Prostate gland (tissue), 2 donors: ENCODE results near the gene RAET1L. TPM values are rescaled to one million over a fixed set of nuclear protein-coding genes. Genes with fewer than 3 reads are reported as not detected.

Source experiments
- DNase-seq: peaks from one replicate; pipeline ENCODE4 v3.0.0-alpha.2; 2019; ENCODE audit warnings: low spot score
- H3K27ac ChIP-seq, 2 donors: fragments of 200-600 bp; sonication (generic); 2 replicates each; pipeline ENCODE4 v1.5.1; 2017 to 2019
- H3K27me3 ChIP-seq: fragments of 200-600 bp; sonication (generic); replicated peaks from 2 replicates; pipeline ENCODE4 v1.5.1; 2019; ENCODE audit not compliant: insufficient read depth
- H3K36me3 ChIP-seq, 2 donors: fragments of 200-600 bp; sonication (generic); 1 replicate in 1 of 2; 2 replicates in 1 of 2; pipeline versions ENCODE4 v1.5.1 to v1.8.1; 2017 to 2019
- H3K4me1 ChIP-seq: fragments of 200-600 bp; sonication (generic); replicated peaks from 2 replicates; pipeline ENCODE4 v1.5.1; 2019
- H3K4me3 ChIP-seq, 2 donors: fragments of 200-600 bp; sonication (generic); 2 replicates each; pipeline ENCODE4 v1.5.1; 2017 to 2019
- H3K9me3 ChIP-seq: fragments of 200-600 bp; sonication (generic); 2 replicates; pipeline ENCODE4 v1.5.1; 2017
- CTCF ChIP-seq, 4 experiments: fragments of 200-600 bp in 2 of 4; fragments of 450-650 bp in 2 of 4; sonication (generic) in 2 of 4; IDR thresholded peaks; 1 replicate in 3 of 4; 2 replicates in 1 of 4; pipeline ENCODE4 v1.5.1; 2016 to 2019; ENCODE audit warnings: antibody characterized with exemption in 4 of 4, mild to moderate bottlenecking in 2 of 4, moderate library complexity in 2 of 4
- POLR2A ChIP-seq: fragments of 450-650 bp; IDR thresholded peaks from one replicate; pipeline ENCODE4 v1.6.1; 2016; ENCODE audit warnings: antibody characterized with exemption, mild to moderate bottlenecking
- POLR2AphosphoS5 ChIP-seq: sonication (generic); formaldehyde crosslinking; IDR thresholded peaks from one replicate; pipeline ENCODE4 v1.6.1; 2017; ENCODE audit warnings: antibody characterized with exemption
- WGBS: methylation state at CpG from one replicate; pipeline ENCODE4 v1.1.5; 2018; 5-methylcytosine and 5-hydroxymethylcytosine counted together
- intact Hi-C: fragments of 100-400 bp; cut with DNase I; formaldehyde crosslinking; loops from one replicate; pipeline ENCODE4 v1.14.2; 2022
- total RNA-seq, 2 donors: library from RNA; depleted of rRNA; stranded (reverse); fragments of >200 nt; gene quantifications; one replicate each; pipeline ENCODE4 v1.1.0, GENCODE V29; 2016

The RAET1L gene
- total RNA-seq, 2 donors from 2014 or later: not detected

DNA sequence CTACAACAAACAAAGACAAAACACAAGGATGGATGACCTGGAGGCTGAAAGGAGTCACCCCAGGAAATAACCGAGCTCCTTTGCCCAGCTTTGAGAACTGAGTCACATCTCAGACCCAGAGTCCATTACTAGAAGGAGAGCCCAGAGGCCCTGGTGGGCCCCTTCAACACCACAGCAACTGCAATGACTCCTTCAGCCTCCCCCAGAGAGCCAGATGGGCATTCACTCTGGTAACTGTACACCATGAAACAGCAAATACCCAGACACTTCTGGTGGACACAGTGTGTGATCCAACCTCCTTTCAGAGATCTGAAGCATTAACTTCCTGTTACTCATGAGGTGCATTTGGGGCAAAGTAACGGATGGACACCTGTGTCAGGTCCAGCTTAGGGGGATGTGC lies 22.6 kb downstream of the RAET1L start:
- H3K27ac ChIP-seq: no peak overlapping the region
- no peaks in the 10 kb centered on the region for H3K36me3 ChIP-seq
- 93% methylated on average over 2 of the region's 2 CpGs for WGBS
- TF ChIP-seq CTCF (IDR thresholded peaks at IDR 0.05): no peak
- no peak for TF ChIP-seq POLR2AphosphoS5
- TF ChIP-seq POLR2A: no peak
- intact Hi-C loops: no loop called here
- no peak for DNase-seq
- H3K4me1 ChIP-seq: no peaks in the 10 kb centered on the region
- no peaks in the 10 kb centered on the region for H3K9me3 ChIP-seq
- no peaks in the 10 kb centered on the region for H3K27me3 ChIP-seq
- H3K4me3 ChIP-seq: no peak overlapping the region

DNA sequence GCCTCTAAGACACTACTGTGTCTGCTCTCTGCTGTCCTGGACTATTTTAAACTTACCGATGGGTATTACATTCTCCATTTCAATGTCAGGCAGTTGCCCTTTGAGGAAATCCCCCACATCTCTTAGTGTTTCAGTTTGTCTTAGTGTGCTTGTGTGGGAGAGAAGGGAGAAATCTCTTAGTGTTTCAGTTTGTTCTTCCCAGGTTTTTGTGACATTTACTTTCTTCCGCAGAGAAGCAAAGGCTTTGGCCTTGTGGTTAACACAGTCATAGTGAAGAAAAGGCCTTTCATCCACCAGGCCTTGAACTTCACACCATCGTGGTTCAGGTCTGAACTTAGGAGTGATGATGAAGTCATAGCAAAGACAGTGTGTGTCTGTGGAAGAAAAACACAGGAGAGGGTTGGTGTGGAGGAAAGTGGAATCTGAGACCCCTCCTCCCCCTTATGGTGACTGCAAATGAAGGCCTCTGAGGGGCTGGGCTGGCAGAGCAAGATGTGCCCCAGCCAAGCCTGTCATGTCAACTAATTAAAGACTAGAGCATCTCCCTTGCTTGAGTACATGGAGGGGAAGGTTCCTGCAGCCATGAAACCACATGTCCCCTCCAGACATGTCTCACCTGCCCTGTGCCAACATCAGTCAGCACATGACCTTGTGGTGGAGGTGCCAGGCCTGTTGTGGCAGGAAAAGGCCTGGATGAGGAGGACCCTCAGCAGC lies 23.9 kb downstream of the RAET1L start:
- H3K27ac ChIP-seq: no peak overlapping the region
- no peaks in the 10 kb centered on the region for H3K27me3 ChIP-seq
- WGBS: 82% methylated on average over 3 of the region's 3 CpGs
- H3K4me1 ChIP-seq: no peaks in the 10 kb centered on the region
- no peak overlapping the region for H3K4me3 ChIP-seq
- TF ChIP-seq POLR2AphosphoS5: no peak
- no peak for TF ChIP-seq POLR2A
- no peak for TF ChIP-seq CTCF (IDR thresholded peaks at IDR 0.05)
- no peak for DNase-seq
- intact Hi-C loops: no loop called here
- H3K36me3 ChIP-seq: no peaks in the 10 kb centered on the region
- no peaks in the 10 kb centered on the region for H3K9me3 ChIP-seq

- intact Hi-C loops: no loop called here
- WGBS: 88% methylated on average over 2 of the region's 2 CpGs
Measured at GRCh38 chr6:149999636-150000035, 25.7 kb downstream of the RAET1L start.

DNA sequence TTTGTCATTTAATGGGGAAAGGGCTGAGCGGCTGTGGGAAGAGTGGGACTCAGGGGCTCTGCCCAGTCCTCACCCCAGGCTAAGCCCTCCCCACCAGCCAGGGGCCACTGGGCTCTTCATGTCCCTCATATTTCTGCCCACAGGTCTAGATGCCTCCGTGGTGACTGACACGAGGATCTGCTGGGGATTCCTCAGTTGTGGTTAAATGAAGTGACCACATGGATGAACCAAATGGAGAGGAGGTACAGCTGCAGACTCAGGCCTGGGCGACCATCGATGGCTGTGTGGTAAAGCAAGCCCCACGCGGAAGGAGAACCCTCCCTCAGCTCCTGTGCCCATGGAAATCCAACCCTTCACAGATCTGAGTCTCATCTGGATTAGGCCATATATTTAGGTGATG lies 29.4 kb downstream of the RAET1L start:
- Histone ChIP-seq H3K4me1 (peaks cover 1% of the 10 kb centered on the region), H3K4me3 (no peak overlapping the region)

More at GRCh38 chr6:149999636-150000035, 25.7 kb downstream of the RAET1L start:
- TF ChIP-seq CTCF (IDR thresholded peaks at IDR 0.05): no peak
- TF ChIP-seq POLR2AphosphoS5: no peak
- no peak for TF ChIP-seq POLR2A
- Histone ChIP-seq H3K9me3 (no peaks in the 10 kb centered on the region), H3K4me3 (no peak overlapping the region), H3K36me3 (no peaks in the 10 kb centered on the region), H3K27me3 (no peaks in the 10 kb centered on the region), H3K27ac (no peak overlapping the region), H3K4me1 (no peaks in the 10 kb centered on the region)
- no peak for DNase-seq

More for the DNA sequence above, 29.4 kb downstream of the RAET1L start:
- intact Hi-C loops: no loop called here
- no peak overlapping the region for H3K27ac ChIP-seq
- no peaks in the 10 kb centered on the region for H3K9me3 ChIP-seq
- H3K27me3 ChIP-seq: peaks cover 5% of the 10 kb centered on the region
- H3K36me3 ChIP-seq: no peaks in the 10 kb centered on the region
- WGBS: 87% methylated on average over 7 of the region's 7 CpGs
- TF ChIP-seq CTCF (IDR thresholded peaks at IDR 0.05): no peak
- TF ChIP-seq POLR2A: no peak
- no peak for DNase-seq
